ENCODE data around the gene SPINT2. TPM values are rescaled to one million over a fixed set of nuclear protein-coding genes. Genes with fewer than 3 reads are reported as not detected.

The SPINT2 gene
- total RNA-seq, 1 experiment from 2014 or later: 1,006 TPM

GRCh38 chr19:38308006-38308766 lies 43.8 kb downstream of the SPINT2 start:
- BruUV-seq (replicated peaks): no TSS peak
- H3K27ac ChIP-seq (ENCODE audit: low read length): peak overlapping the region; percentile 50; the same call in 1 of the 2 replicates
- ATAC-seq (no peak), DNase-seq (ENCODE audit: low read depth, low spot score) (no peak)
- H3K4me1 ChIP-seq (ENCODE audit: control insufficient read depth, insufficient read depth, low read length): peaks cover 24% of the 10 kb centered on the region
- no peaks in the 10 kb centered on the region for H3K9me3 ChIP-seq (ENCODE audit: control insufficient read depth, insufficient read depth, low read depth, low read length)
- H3K4me3 ChIP-seq (ENCODE audit: low read depth in 2 of 2, low read length in 2 of 2): no peak overlapping the region
- intact Hi-C loops (cut with micrococcal nuclease; ENCODE audit: unreplicated experiment): no loop called here
- ChIA-PET CTCF (no interaction called here), POLR2A (no interaction called here)
- TF ChIP-seq REST (IDR thresholded peaks at IDR 0.05; ENCODE audit: insufficient read depth in 1 of 2, low read depth in 2 of 2, low read length in 1 of 2): no peak
- TF ChIP-seq POLR2AphosphoS5 (IDR thresholded peaks at IDR 0.05; ENCODE audit: low read depth, low read length): peak; percentile 33; the same call in 1 of the 2 replicates
- H3K27me3 ChIP-seq (ENCODE audit: control insufficient read depth, insufficient read depth, low read length): no peaks in the 10 kb centered on the region
- in situ Hi-C loops (cut with HindIII; ENCODE audit: low pct_unique_long_range_greater_than_20kb, low sequenced_read_pairs): no loop called here
- no peaks in the 10 kb centered on the region; the same call in 1 of the 2 replicates for H3K36me3 ChIP-seq (ENCODE audit: control insufficient read depth, insufficient read depth, low read length)

- TF ChIP-seq CTCF (IDR thresholded peaks at IDR 0.05): no peak
- TF ChIP-seq REST (IDR thresholded peaks at IDR 0.05; ENCODE audit: insufficient read depth in 1 of 2, low read depth in 2 of 2, low read length in 1 of 2): no peak
- no peak for TF ChIP-seq TCF7L2 (IDR thresholded peaks at IDR 0.05; ENCODE audit: low read depth, low read length)
- TF ChIP-seq SIN3A (IDR thresholded peaks at IDR 0.05; ENCODE audit: borderline replicate concordance, insufficient read depth, low read depth, low read length): no peak
- DNase-seq (ENCODE audit: low read depth, low spot score) (no peak), ATAC-seq (no peak)
- Histone ChIP-seq H3K4me3 (ENCODE audit: low read depth in 2 of 2, low read length in 2 of 2) (no peak overlapping the region), H3K36me3 (ENCODE audit: control insufficient read depth, insufficient read depth, low read length) (no peaks in the 10 kb centered on the region; the same call in 1 of the 2 replicates), H3K4me1 (ENCODE audit: control insufficient read depth, insufficient read depth, low read length) (peaks cover 27% of the 10 kb centered on the region), H3K9me3 (ENCODE audit: control insufficient read depth, insufficient read depth, low read depth, low read length) (no peaks in the 10 kb centered on the region), H3K27ac (ENCODE audit: low read length) (peak overlapping the region; percentile 39; the same call in 1 of the 2 replicates), H3K27me3 (ENCODE audit: control insufficient read depth, insufficient read depth, low read length) (no peaks in the 10 kb centered on the region)
- ChIA-PET CTCF (interaction anchor here (0.6 to 0.7 kb wide), 2 partner anchors 11 to 39 kb away, joined by 3 to 4 read pairs; no protein-coding TSS in a partner anchor), POLR2A (no interaction called here)
- in situ Hi-C loops (cut with HindIII; ENCODE audit: low pct_unique_long_range_greater_than_20kb, low sequenced_read_pairs) (no loop called here), intact Hi-C loops (cut with micrococcal nuclease; ENCODE audit: unreplicated experiment) (no loop called here)
- no TSS peak for BruUV-seq (replicated peaks)
These were observed 44.7 kb downstream of the SPINT2 start for GRCh38 chr19:38308926-38309614.

Measured in Panc1 (cell line).